H9 (cell line): Measurements from ENCODE around the gene GPM6B. TPM values are rescaled to one million over a fixed set of nuclear protein-coding genes. Genes with fewer than 3 reads are reported as not detected.

Experiments used
- DNase-seq: peaks from one replicate; pipeline ENCODE4 v3.0.0-alpha.2; 2017
- H2AFZ ChIP-seq: one replicate; pipeline ENCODE4 v1.6.1; 2013; ENCODE audit warnings: mild to moderate bottlenecking, low read length, control low read depth, moderate library complexity
- H2AK5ac ChIP-seq: 2 replicates; pipeline ENCODE4 v1.6.1; 2013; ENCODE audit warnings: low read length, control low read depth, mixed read lengths; ENCODE audit not compliant: insufficient read length
- H2BK120ac ChIP-seq: one replicate; pipeline ENCODE4 v1.6.1; 2013; ENCODE audit warnings: low read depth, mild to moderate bottlenecking, low read length, control low read depth, inconsistent platforms; ENCODE audit not compliant: poor library complexity, severe bottlenecking
- H2BK12ac ChIP-seq: 2 replicates; pipeline ENCODE4 v1.6.1; 2013; ENCODE audit warnings: low read length, control low read depth, mixed read lengths, low read depth; ENCODE audit not compliant: insufficient read length
- H2BK15ac ChIP-seq: 2 replicates; pipeline ENCODE4 v1.6.1; 2013; ENCODE audit warnings: low read depth, low read length, control low read depth
- H2BK20ac ChIP-seq: one replicate; pipeline ENCODE4 v1.6.1; 2013; ENCODE audit warnings: low read depth, mild to moderate bottlenecking, low read length, control low read depth, inconsistent platforms; ENCODE audit not compliant: poor library complexity, severe bottlenecking
- H2BK5ac ChIP-seq: 2 replicates; pipeline ENCODE4 v1.6.1; 2013; ENCODE audit warnings: low read length, control low read depth, mixed read lengths; ENCODE audit not compliant: insufficient read length
- H3K14ac ChIP-seq: 2 replicates; pipeline ENCODE4 v1.6.1; 2013; ENCODE audit warnings: low read length, control low read depth; ENCODE audit not compliant: insufficient read depth
- H3K18ac ChIP-seq: 2 replicates; pipeline ENCODE4 v1.6.1; 2013; ENCODE audit warnings: low read depth, mild to moderate bottlenecking, mixed read lengths, low read length, control low read depth; ENCODE audit not compliant: insufficient read length
- H3K23ac ChIP-seq: 2 replicates; pipeline ENCODE4 v1.6.1; 2013; ENCODE audit warnings: low read length, control low read depth, mixed read lengths, low read depth; ENCODE audit not compliant: insufficient read length
- H3K23me2 ChIP-seq: 2 replicates; pipeline ENCODE4 v1.6.1; 2013; ENCODE audit warnings: low read depth, mild to moderate bottlenecking, mixed read lengths, low read length, control low read depth; ENCODE audit not compliant: insufficient read length, poor library complexity, severe bottlenecking
- H3K27ac ChIP-seq: 2 replicates; pipeline ENCODE4 v1.5.1; 2013; ENCODE audit warnings: low read length, control low read depth, mixed read lengths, low read depth; ENCODE audit not compliant: insufficient read length
- H3K27me3 ChIP-seq: 2 replicates; pipeline ENCODE4 v1.6.1; 2013; ENCODE audit warnings: low read length, control low read depth, inconsistent platforms; ENCODE audit not compliant: insufficient read depth
- H3K4ac ChIP-seq: 2 replicates; pipeline ENCODE4 v1.6.1; 2013; ENCODE audit warnings: low read depth, mild to moderate bottlenecking, control low read depth, inconsistent platforms, low read length, moderate library complexity
- H3K4me1 ChIP-seq: 2 replicates; pipeline ENCODE4 v1.6.1; 2013; ENCODE audit warnings: low read length, control low read depth, inconsistent platforms; ENCODE audit not compliant: insufficient read depth
- H3K4me2 ChIP-seq: 2 replicates; pipeline ENCODE4 v1.6.1; 2013; ENCODE audit warnings: low read length, control low read depth, mixed read lengths; ENCODE audit not compliant: insufficient read length, insufficient read depth
- H3K56ac ChIP-seq: 2 replicates; pipeline ENCODE4 v1.6.1; 2013; ENCODE audit warnings: low read depth, mild to moderate bottlenecking, mixed read lengths, low read length, control low read depth; ENCODE audit not compliant: insufficient read length
- H3K79me1 ChIP-seq: 2 replicates; pipeline ENCODE4 v1.6.1; 2013; ENCODE audit warnings: low read depth, mild to moderate bottlenecking, moderate library complexity, low read length, control low read depth, inconsistent platforms; ENCODE audit not compliant: insufficient read depth, poor library complexity, severe bottlenecking
- H3K79me2 ChIP-seq: 2 replicates; pipeline ENCODE4 v1.6.1; 2013; ENCODE audit warnings: low read length, control low read depth, inconsistent platforms; ENCODE audit not compliant: insufficient read depth
- H3K9ac ChIP-seq: 2 replicates; pipeline ENCODE4 v1.6.1; 2013; ENCODE audit warnings: low read length, control low read depth, mixed read lengths; ENCODE audit not compliant: insufficient read length; ENCODE audit errors: extremely low read depth
- H3K9me3 ChIP-seq: one replicate; pipeline ENCODE4 v1.6.1; 2013; ENCODE audit warnings: low read depth, low read length, inconsistent platforms; ENCODE audit not compliant: control insufficient read depth
- H3T11ph ChIP-seq: one replicate; pipeline ENCODE4 v1.6.1; 2013; ENCODE audit warnings: mild to moderate bottlenecking, low read length, control low read depth, inconsistent platforms
- H4K20me1 ChIP-seq: one replicate; pipeline ENCODE4 v1.6.1; 2013; ENCODE audit not compliant: control insufficient read depth, insufficient read length, insufficient read depth
- H4K5ac ChIP-seq: 2 replicates; pipeline ENCODE4 v1.6.1; 2013; ENCODE audit warnings: low read depth, mild to moderate bottlenecking, mixed read lengths, low read length, control low read depth; ENCODE audit not compliant: insufficient read length
- H4K8ac ChIP-seq: replicated peaks from 2 replicates; pipeline ENCODE4 v1.6.1; 2013; ENCODE audit warnings: low read length, control low read depth, mixed read lengths, low read depth; ENCODE audit not compliant: insufficient read length
- H4K91ac ChIP-seq: 2 replicates; pipeline ENCODE4 v1.6.1; 2013; ENCODE audit warnings: low read depth, mild to moderate bottlenecking, moderate library complexity, mixed read lengths, low read length, control low read depth; ENCODE audit not compliant: insufficient read length
- H3K27ac Mint-ChIP-seq, 3 experiments: 2 replicates in 2 of 3; 3 replicates in 1 of 3; pipeline ENCODE4 v1.8.0; 2020 to 2021; ENCODE audit warnings: mixed read lengths in 3 of 3, mild to moderate bottlenecking in 1 of 3, moderate library complexity in 1 of 3
- H3K27me3 Mint-ChIP-seq: 2 replicates; pipeline ENCODE4 v1.8.0; 2021; ENCODE audit warnings: low read depth, mild to moderate bottlenecking, moderate library complexity, mixed read lengths
- H3K36me3 Mint-ChIP-seq, 3 experiments: 2 replicates in 2 of 3; 3 replicates in 1 of 3; pipeline ENCODE4 v1.8.0; 2020 to 2021; ENCODE audit warnings: low read depth in 3 of 3, mixed read lengths in 3 of 3; ENCODE audit not compliant: insufficient read depth in 1 of 3
- H3K4me1 Mint-ChIP-seq, 2 experiments: 2 replicates each; pipeline ENCODE4 v1.8.0; 2020; ENCODE audit warnings: mixed read lengths in 2 of 2
- H3K4me3 Mint-ChIP-seq, 2 experiments: 2 replicates in 1 of 2; 3 replicates in 1 of 2; pipeline ENCODE4 v1.8.0; 2020 to 2021; ENCODE audit warnings: mild to moderate bottlenecking in 2 of 2, mixed read lengths in 2 of 2, moderate library complexity in 1 of 2
- H3K9me3 Mint-ChIP-seq, 2 experiments: 2 replicates in 1 of 2; 3 replicates in 1 of 2; pipeline ENCODE4 v1.8.0; 2020; ENCODE audit warnings: mild to moderate bottlenecking in 2 of 2, mixed read lengths in 2 of 2, moderate library complexity in 1 of 2
- WGBS: extraction: QIAGEN DNeasy Blood & Tissue Kit; methylation state at CpG from one replicate; pipeline ENCODE4 v1.1.7; 2013; ENCODE audit warnings: missing lambda C conversion rate, low lambda C conversion rate, mixed read lengths; ENCODE audit not compliant: insufficient read length; ENCODE audit errors: extremely low coverage; 5-methylcytosine and 5-hydroxymethylcytosine counted together
- total RNA-seq: library from RNA; stranded (reverse); gene quantifications from 2 replicates; pipeline ENCODE4 v1.2.1, GENCODE V29; 2021
- TF ChIP-seq, protein P1 (sequence below): fragments of 200-600 bp; sonication (generic); conservative IDR thresholded peaks from 3 replicates; pipeline ENCODE4 v1.8.0; 2021; ENCODE audit warnings: antibody characterized with exemption, mild to moderate bottlenecking

Gene GPM6B
- total RNA-seq, 1 experiment from 2014 or later, result 73.9 TPM

- Histone ChIP-seq H3K27me3 (no peaks in the 10 kb centered on the region), H3T11ph (no peak overlapping the region), H3K79me1 (no peaks in the 10 kb centered on the region), H2AFZ (no peak overlapping the region), H3K18ac (no peak overlapping the region), H4K8ac (no peak overlapping the region), H2BK12ac (no peak overlapping the region), H3K4me1 (peaks cover 11% of the 10 kb centered on the region), H2BK5ac (no peak overlapping the region), H4K20me1 (no peaks in the 10 kb centered on the region), H3K27ac (no peak overlapping the region), H2BK15ac (no peak overlapping the region), H2AK5ac (no peak overlapping the region), H3K23me2 (no peaks in the 10 kb centered on the region), H4K91ac (no peak overlapping the region), H3K14ac (no peak overlapping the region), H3K56ac (no peak overlapping the region), H4K5ac (no peak overlapping the region), H3K9me3 (no peaks in the 10 kb centered on the region), H3K79me2 (peaks cover 6% of the 10 kb centered on the region; the same call in 1 of the 2 replicates), H2BK120ac (no peak overlapping the region), H3K4ac (no peak overlapping the region), H3K23ac (no peak overlapping the region), H2BK20ac (no peak overlapping the region), H3K4me2 (no peak overlapping the region), H3K9ac (no peak overlapping the region)
- H3K4me3 Mint-ChIP-seq, result no peak overlapping the region
- H3K9me3 Mint-ChIP-seq, result peaks cover 18 to 35% of the 10 kb centered on the region in 2 experiments
- WGBS, result no CpG with 5 or more reads among the region's 4 CpGs
- no peak for DNase-seq
- H3K27me3 Mint-ChIP-seq, result no peaks in the 10 kb centered on the region
- no peak overlapping the region; a peak in 1 of 7 replicates for H3K27ac Mint-ChIP-seq
- H3K36me3 Mint-ChIP-seq, result peaks cover 11 to 17% (median 14%) of the 10 kb centered on the region in 3 experiments
- TF ChIP-seq, protein P1, sequence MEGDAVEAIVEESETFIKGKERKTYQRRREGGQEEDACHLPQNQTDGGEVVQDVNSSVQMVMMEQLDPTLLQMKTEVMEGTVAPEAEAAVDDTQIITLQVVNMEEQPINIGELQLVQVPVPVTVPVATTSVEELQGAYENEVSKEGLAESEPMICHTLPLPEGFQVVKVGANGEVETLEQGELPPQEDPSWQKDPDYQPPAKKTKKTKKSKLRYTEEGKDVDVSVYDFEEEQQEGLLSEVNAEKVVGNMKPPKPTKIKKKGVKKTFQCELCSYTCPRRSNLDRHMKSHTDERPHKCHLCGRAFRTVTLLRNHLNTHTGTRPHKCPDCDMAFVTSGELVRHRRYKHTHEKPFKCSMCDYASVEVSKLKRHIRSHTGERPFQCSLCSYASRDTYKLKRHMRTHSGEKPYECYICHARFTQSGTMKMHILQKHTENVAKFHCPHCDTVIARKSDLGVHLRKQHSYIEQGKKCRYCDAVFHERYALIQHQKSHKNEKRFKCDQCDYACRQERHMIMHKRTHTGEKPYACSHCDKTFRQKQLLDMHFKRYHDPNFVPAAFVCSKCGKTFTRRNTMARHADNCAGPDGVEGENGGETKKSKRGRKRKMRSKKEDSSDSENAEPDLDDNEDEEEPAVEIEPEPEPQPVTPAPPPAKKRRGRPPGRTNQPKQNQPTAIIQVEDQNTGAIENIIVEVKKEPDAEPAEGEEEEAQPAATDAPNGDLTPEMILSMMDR, result no peak
- peaks cover 21 to 29% of the 10 kb centered on the region in 2 experiments for H3K4me1 Mint-ChIP-seq
These were observed 18.7 kb downstream of the GPM6B start for GRCh38 chrX:13798184-13798583.
